Uterus (tissue), 4 donors: ENCODE measurements around the gene COL26A1. TPM values are rescaled to one million over a fixed set of nuclear protein-coding genes. Genes with fewer than 3 reads are reported as not detected.
A peak's percentile ranks its signal among the peaks of the same experiment; 100 is the strongest.
"Not testable (repeated sequence)": the region's sequence is repeated elsewhere in the genome, so short reads cannot be mapped to it uniquely, and the experiment has no call there.

Source experiments
- DNase-seq, 2 donors: peaks; one replicate each; pipeline ENCODE4 v3.0.0-alpha.2; 2019 to 2020
- H3K27ac ChIP-seq, 2 donors: fragments of 200-600 bp; sonication (generic); 1 replicate in 1 of 2; 2 replicates in 1 of 2; pipeline ENCODE4 v1.5.1; 2016 to 2018
- H3K27me3 ChIP-seq, 2 donors: fragments of 200-600 bp; sonication (generic); one replicate each; pipeline ENCODE4 v1.5.1; 2018 to 2019; ENCODE audit warnings: control low read depth in 1 of 2
- H3K36me3 ChIP-seq, 2 donors: fragments of 200-600 bp; sonication (generic); one replicate each; pipeline ENCODE4 v1.5.1; 2019; ENCODE audit warnings: control low read depth in 1 of 2
- H3K4me1 ChIP-seq, 2 donors: fragments of 200-600 bp; sonication (generic); one replicate each; pipeline ENCODE4 v1.5.1; 2018 to 2019; ENCODE audit warnings: control low read depth in 1 of 2
- H3K4me3 ChIP-seq, 2 donors: fragments of 200-600 bp; sonication (generic); 1 replicate in 1 of 2; 2 replicates in 1 of 2; pipeline ENCODE4 v1.5.1; 2018 to 2019; ENCODE audit warnings: mild to moderate bottlenecking in 1 of 2
- H3K9me3 ChIP-seq, 2 donors: fragments of 200-600 bp; sonication (generic); one replicate each; pipeline ENCODE4 v1.5.1; 2019; ENCODE audit warnings: control low read depth in 1 of 2
- POLR2A ChIP-seq, 2 donors: fragments of 450-650 bp; IDR thresholded peaks; one replicate each; pipeline ENCODE4 v1.6.1; 2016; ENCODE audit warnings: antibody characterized with exemption in 2 of 2, mild to moderate bottlenecking in 1 of 2, moderate library complexity in 1 of 2
- intact Hi-C: fragments of 100-400 bp; cut with DNase I; formaldehyde crosslinking; loops from one replicate; pipeline ENCODE4 v1.15.1; 2023; ENCODE audit warnings: low total_unique reads
- total RNA-seq, 4 donors: library from RNA; depleted of rRNA in 3 of 4; stranded (reverse); fragments of >200 nt in 3 of 4; gene quantifications; one replicate each; pipeline versions ENCODE4 v1.1.0 to v1.2.4, GENCODE V29; 2014 to 2023
- TF ChIP-seq, protein P1 (sequence below), 4 experiments: fragments of 200-600 bp in 2 of 4; fragments of 450-650 bp in 2 of 4; sonication (generic) in 2 of 4; IDR thresholded peaks; one replicate each; pipeline ENCODE4 v1.5.1; 2016 to 2019; ENCODE audit warnings: antibody characterized with exemption in 4 of 4, mild to moderate bottlenecking in 2 of 4, moderate library complexity in 1 of 4
- donor health status: DM: yes; HTN: yes; CAD: no.

The COL26A1 gene
- total RNA-seq, 4 donors from 2014 or later = 0.30 to 11.8 TPM; not detected in 2

DNA sequence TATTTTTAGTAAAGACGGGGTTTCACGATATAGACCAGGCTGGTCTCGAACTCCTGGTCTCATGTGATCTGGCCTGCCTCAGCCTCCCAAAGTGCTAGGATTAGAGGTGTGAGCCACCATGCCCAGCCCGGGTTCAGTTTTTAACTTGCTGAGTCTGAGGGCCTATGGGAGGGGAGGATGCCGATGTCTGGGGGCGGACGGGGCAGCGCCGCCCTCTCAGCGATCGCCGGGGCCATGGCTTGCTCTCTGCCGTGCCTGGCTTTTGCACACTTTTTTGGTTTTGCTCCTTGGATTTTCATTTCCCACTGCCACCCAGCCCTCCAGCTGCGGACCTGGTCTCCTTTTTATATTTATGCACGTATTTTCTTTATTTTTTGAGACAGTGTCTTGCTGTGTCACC, 15.2 kb upstream of the COL26A1 start:
- no peaks in the 10 kb centered on the region for H3K36me3 ChIP-seq
- DNase-seq = no peak
- H3K4me1 ChIP-seq = no peaks in the 10 kb centered on the region
- H3K27ac ChIP-seq = no peak overlapping the region
- TF ChIP-seq POLR2A (IDR thresholded peaks at IDR 0.05) = no peak
- TF ChIP-seq, protein P1, sequence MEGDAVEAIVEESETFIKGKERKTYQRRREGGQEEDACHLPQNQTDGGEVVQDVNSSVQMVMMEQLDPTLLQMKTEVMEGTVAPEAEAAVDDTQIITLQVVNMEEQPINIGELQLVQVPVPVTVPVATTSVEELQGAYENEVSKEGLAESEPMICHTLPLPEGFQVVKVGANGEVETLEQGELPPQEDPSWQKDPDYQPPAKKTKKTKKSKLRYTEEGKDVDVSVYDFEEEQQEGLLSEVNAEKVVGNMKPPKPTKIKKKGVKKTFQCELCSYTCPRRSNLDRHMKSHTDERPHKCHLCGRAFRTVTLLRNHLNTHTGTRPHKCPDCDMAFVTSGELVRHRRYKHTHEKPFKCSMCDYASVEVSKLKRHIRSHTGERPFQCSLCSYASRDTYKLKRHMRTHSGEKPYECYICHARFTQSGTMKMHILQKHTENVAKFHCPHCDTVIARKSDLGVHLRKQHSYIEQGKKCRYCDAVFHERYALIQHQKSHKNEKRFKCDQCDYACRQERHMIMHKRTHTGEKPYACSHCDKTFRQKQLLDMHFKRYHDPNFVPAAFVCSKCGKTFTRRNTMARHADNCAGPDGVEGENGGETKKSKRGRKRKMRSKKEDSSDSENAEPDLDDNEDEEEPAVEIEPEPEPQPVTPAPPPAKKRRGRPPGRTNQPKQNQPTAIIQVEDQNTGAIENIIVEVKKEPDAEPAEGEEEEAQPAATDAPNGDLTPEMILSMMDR (IDR thresholded peaks at IDR 0.05) = no peak
- intact Hi-C loops = no loop called here
- H3K27me3 ChIP-seq = no peaks in the 10 kb centered on the region
- H3K4me3 ChIP-seq = no peak overlapping the region
- no peaks in the 10 kb centered on the region for H3K9me3 ChIP-seq

DNA sequence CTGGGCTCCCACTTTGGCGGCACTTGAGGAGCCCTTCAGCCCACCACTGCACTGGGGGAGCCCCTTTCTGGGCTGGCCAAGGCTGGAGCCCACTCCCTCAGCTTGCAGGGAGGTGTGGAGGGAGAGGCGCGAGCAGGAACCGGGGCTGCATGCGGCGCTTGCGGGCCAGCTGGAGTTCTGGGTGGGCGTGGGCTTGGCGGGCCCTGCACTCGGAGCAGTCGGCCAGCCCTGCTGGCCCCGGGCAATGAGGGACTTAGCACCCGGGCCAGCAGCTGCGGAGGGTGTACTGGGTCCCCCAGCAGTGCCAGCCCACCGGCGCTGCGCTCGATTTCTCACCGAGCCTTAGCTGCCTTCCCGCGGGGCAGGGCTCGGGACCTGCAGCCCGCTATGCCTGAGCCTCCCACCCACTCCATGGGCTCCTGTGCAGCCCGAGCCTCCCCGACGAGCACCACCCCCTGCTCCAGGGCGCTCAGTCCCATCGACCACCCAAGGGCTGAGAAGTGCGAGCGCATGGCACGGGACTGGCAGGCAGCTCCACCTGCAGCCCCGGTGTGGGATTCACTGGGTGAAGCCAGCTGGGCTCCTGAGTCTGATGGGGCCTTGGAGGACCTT, 14.1 kb upstream of the COL26A1 start:
- H3K9me3 ChIP-seq, H3K36me3 ChIP-seq, intact Hi-C loops, H3K4me1 ChIP-seq, DNase-seq, H3K27ac ChIP-seq, H3K27me3 ChIP-seq, H3K4me3 ChIP-seq: not testable (repeated sequence)

DNA sequence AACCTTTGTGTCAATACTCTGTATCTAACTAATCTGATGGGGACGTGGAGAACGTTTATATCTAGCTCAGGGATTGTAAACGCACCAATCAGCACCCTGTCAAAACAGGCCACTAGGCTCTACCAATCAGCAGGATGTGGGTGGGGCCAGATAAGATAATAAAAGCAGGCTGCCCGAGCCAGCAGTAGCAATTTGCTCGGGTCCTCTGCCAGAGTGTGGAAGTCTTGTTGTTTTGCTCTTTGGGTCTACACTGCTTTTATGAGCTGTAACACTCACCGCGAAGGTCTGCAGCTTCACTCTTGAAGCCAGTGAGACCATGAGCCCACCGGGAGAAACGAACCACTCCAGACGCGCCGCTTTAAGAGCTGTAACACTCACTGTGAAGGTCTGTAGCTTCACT, 13.4 kb upstream of the COL26A1 start:
- intact Hi-C loops, H3K36me3 ChIP-seq, H3K27ac ChIP-seq, H3K9me3 ChIP-seq, H3K4me1 ChIP-seq, H3K4me3 ChIP-seq, DNase-seq, H3K27me3 ChIP-seq: not testable (repeated sequence)

DNA sequence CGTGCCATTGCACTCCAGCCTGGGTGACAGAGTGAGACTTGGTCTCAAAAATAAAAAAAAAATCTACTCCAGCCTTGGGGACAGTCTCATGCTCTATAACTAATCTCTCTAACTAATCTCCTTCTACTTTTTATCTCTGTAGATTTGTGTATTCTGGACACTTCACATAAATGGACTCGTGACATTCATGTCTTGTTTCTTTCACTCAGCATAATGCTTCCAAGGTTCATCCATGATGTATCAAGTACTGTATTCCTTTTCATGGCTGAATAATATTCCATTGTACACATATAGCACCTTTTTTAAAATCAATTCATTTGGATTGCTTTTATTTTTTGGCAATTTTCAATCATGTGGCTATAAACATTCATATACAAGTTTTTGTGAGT, 9.8 kb upstream of the COL26A1 start:
- Histone ChIP-seq H3K27me3 (no peaks in the 10 kb centered on the region), H3K27ac (no peak overlapping the region), H3K9me3 (no peaks in the 10 kb centered on the region), H3K36me3 (no peaks in the 10 kb centered on the region), H3K4me1 (no peaks in the 10 kb centered on the region), H3K4me3 (no peak overlapping the region)
- DNase-seq = no peak
- intact Hi-C loops = no loop called here
- no peak for TF ChIP-seq POLR2A (IDR thresholded peaks at IDR 0.05)
- TF ChIP-seq, protein P1 (IDR thresholded peaks at IDR 0.05) = no peak

DNA sequence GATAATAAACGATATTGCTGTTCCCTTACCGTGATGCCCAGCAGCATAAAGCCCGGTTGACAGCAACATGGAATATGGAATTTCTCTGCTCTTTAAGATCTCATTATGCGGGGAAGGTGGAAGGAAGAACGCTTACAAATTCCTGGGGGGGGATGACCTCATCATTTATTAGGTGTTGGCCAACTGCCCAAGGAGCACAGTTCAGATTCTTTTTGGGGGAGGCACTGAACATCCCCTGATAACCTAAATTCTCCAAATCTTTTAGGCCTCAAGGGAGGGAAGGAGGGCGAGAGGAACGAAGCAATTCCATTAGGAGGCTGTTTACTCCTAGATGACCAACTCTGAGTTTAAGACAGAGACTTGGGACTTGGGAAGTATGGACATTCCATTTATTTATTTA, 5.2 kb upstream of the COL26A1 start:
- H3K27ac ChIP-seq = no peak overlapping the region
- TF ChIP-seq, protein P1 (IDR thresholded peaks at IDR 0.05) = no peak
- no peak for TF ChIP-seq POLR2A (IDR thresholded peaks at IDR 0.05)
- no peaks in the 10 kb centered on the region for H3K27me3 ChIP-seq
- H3K36me3 ChIP-seq = no peaks in the 10 kb centered on the region
- no peak overlapping the region for H3K4me3 ChIP-seq
- no peak for DNase-seq
- intact Hi-C loops = no loop called here
- H3K4me1 ChIP-seq = no peaks in the 10 kb centered on the region
- H3K9me3 ChIP-seq = no peaks in the 10 kb centered on the region

DNA sequence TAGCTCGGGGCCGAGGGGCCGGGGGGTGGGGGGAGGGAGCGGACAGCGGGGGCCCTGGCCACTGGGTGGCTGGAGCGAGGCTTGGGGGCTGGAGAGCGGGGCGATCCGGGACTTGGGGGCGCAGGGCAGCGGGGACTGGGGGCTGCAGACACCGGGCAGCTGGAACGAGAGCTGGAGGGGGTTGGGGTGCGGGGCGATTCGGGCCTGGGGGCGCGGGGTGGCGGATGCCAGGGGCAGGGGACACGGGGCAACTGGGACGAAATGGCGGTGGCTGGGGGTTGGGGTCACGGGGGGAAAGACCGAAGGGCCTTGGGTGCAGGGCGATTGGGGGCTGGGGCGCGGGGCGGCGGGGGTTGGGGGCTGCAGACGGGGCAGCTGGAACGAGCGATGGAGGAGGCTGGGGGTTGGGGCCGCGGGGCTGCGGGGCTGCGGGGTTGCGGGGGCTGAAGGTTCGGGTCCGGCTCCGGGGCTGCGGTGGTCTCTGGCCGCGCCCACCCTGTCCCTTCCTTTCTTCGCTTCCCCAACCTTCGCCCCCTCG, 590 bp downstream of the COL26A1 start:
- H3K27me3 ChIP-seq = peaks cover 0 to 3% of the 10 kb centered on the region in 2 donors
- TF ChIP-seq POLR2A (IDR thresholded peaks at IDR 0.05) = no peak
- TF ChIP-seq, protein P1 (IDR thresholded peaks at IDR 0.05) = no peak
- DNase-seq = no peak

More for the DNA sequence above, 590 bp downstream of the COL26A1 start:
- Histone ChIP-seq H3K36me3 (no peaks in the 10 kb centered on the region), H3K27ac (no peak overlapping the region), H3K4me3 (peak overlapping the region; percentile 37 to 46), H3K4me1 (no peaks in the 10 kb centered on the region), H3K9me3 (no peaks in the 10 kb centered on the region)
- intact Hi-C loops = no loop called here
